NK-92 (cell line): ENCODE results near the gene EP300.

Experiments used
- DNase-seq: peaks from one replicate; lab custom pipeline; 2025; ENCODE audit not compliant: unreplicated experiment; lab: John Stamatoyannopoulos, UW

The EP300 gene

DNA sequence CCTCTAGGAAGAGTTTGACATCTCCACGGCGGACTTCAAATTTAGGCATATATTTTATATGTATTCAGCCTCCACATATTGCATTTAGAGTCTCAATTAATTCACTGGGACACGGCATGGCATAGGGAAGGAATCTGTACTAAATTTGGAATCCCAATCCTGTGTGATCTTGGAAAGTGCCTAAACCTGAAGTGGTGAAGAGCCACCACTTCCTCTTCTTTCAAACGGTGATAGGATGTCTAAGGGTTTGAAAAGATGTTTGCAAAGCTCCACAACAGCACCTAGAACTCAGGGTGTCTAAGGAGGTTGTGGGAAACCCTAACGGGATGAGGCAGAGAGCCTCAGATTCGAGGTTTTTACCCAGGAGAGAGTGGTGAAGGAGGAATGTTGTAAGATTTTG lies 111.7 kb downstream of the EP300 start:
- no peak for DNase-seq

GRCh38 chr22:41204992-41205900 lies 112.9 kb downstream of the EP300 start, which contains the start of gene L3MBTL2:
TSS of gene L3MBTL2 (plus strand) at chr22:41205312. CDS start at chr22:41205363, 51 bp downstream.
- DNase-seq, result peak; percentile 74

DNA sequence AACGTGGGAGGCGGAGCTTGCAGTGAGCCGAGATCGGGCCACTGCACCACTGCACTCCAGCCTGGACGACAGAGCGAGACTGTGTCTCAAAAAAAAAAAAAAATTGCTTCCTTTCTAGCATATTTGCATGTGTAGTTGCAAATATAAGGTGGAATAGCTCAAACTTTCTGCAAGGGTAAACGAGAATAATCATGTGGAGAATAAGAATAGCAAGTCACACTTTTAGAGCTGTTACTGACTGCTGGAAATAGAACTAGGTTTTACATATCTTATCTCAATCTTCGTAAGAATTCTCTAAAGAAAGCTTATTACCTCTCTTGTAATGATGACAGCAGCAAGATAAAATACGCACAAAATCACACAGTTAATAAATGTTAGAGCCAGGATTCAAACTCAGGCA lies 114.3 kb downstream of the EP300 start:
- DNase-seq, result no peak

GRCh38 chr22:41215409-41215808 lies 123.0 kb downstream of the EP300 start:
- DNase-seq, result no peak

DNA sequence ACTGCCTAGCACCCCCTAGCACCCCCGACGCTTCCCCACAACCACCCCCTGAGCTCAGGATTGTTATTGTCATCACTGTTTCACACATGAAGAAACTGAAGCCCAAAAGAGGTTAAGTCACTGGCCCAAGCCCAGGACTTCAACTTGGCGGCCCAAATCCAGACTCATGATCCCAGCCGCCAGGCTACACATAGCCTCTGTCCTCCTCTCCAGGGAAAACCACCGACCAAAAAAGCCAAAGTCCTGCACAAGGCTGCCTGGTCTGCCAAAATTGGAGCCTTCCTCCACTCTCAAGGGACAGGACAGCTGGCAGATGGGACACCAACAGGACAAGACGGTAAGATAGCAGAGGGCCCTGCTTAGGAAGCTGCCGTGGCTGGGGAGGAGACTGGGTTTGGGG lies 123.5 kb downstream of the EP300 start:
- no peak for DNase-seq

- DNase-seq, result no peak
Measured at GRCh38 chr22:41216984-41217383, 124.6 kb downstream of the EP300 start.

DNA sequence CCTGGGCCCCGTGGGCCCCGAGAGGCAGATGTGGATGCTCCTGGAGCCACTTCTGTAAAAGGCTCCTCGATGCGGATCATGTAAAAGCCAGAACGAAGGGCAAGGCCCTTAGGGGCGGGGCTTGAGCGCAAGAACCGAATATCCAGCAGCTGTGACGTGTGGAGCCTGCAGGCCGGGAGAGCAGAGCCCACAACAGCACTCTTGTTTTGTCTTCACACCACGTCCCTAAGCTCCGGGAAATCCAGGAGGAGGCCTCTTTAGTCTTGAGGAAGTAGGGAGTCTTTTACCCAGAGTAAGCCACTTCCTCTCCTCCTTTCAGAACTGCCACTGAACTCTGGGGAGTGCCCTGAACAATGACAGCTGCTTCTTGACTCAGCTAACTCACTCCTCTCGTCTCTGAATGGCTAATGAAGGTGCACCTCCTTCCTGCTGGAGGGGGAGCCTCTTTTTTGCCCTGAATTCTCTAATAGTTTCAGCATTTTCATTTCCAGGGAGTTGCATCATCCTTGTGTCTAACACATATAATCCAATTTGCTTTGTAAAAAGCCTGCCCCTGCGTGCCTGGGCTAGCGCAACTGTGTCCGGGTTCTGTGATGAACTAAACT lies 125.3 kb downstream of the EP300 start:
- DNase-seq, result no peak

GRCh38 chr22:41222846-41223507 lies 130.6 kb downstream of the EP300 start:
- DNase-seq, result no peak

DNA sequence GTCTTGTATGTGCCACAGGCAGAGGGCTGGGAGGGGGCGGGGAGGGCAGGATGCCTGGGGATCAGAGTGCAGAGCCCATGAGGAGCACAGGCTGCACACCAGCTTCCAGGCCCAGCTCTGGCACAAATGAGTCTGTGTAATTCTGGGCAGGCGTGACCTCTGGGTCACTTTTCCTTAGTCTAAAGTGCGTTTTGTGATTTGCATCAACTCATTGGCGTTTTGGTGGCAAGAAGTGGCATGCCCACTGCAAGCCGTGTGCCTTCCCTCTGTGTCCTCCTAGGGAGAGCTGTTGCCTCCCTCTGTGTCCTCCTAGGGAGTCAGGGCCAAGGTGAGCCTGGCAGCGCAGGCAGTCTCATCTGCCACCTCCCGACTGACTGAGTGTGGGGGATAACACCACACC lies 131.1 kb downstream of the EP300 start:
- no peak for DNase-seq

GRCh38 chr22:41226723-41227655 lies 134.6 kb downstream of the EP300 start:
- DNase-seq, result no peak

DNA sequence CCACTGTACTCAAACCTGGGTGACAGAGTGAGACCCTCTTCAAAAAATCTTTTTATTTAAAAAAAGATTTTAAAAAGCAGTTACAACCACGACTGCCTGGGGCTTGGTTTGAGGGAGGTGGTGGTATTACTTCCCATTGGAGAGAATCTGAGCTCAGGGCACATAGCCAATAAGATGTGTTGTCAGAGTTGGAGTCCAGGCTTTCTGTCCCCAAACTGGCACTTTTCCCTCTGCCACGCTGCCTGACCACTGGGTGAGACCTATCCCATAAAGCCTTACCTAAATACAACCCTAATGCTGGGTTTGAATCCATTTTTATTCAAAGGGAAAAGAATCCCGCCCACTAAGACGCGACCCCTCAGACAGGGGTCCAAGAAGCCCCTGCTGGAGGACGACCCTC lies 136.8 kb downstream of the EP300 start:
- DNase-seq, result no peak
